Stimulated activated CD4-positive, alpha-beta T cell treated with anti-CD3 and anti-CD28 coated beads, Interleukin-4, amount 100 ng/mL, for 48 hours (primary cell): ENCODE data around the gene LRRK2.

Experiments used
- DNase-seq, 2 donors: peaks; one replicate each; pipeline ENCODE4 v3.0.0-alpha.2; 2020; ENCODE audit warnings: low read depth in 2 of 2

LRRK2 gene

DNA sequence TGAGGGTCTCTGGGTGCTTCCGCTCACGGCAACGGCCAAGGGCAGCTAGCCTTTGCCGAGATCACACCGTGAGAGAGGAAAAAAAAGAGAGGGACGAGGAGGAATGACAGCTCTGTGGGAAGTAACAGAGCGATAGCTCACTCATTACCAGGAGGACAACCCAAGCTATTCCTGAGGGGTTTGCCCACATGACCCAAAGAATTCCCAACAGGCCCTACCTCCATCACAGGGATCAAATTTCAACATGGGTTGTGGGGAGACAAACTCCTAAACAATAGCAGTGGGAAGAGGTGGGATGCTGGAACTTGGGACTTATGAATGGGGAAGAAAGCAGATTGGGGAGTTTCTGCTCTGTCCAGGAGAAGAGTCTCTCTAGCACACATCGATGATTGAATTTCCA, 180.6 kb downstream of the LRRK2 start:
- DNase-seq = no peak
